Left ventricle myocardium inferior (tissue), 1 donor: ENCODE measurements around the gene RAP1GAP2. TPM values are rescaled to one million over a fixed set of nuclear protein-coding genes. Genes with fewer than 3 reads are reported as not detected.

Source experiments
- DNase-seq: peaks from one replicate; pipeline ENCODE4 v3.0.0-alpha.2; 2020
- H3K27ac ChIP-seq: fragments of 200-600 bp; replicated peaks from 2 replicates; pipeline ENCODE4 v1.8.0; 2021
- H3K27me3 ChIP-seq: fragments of 200-600 bp; 2 replicates; pipeline ENCODE4 v1.8.0; 2021; ENCODE audit warnings: low read depth
- H3K36me3 ChIP-seq: fragments of 200-600 bp; 2 replicates; pipeline ENCODE4 v1.8.0; 2021
- H3K4me1 ChIP-seq: fragments of 200-600 bp; 2 replicates; pipeline ENCODE4 v1.8.0; 2021
- H3K4me3 ChIP-seq: fragments of 200-600 bp; 2 replicates; pipeline ENCODE4 v1.8.0; 2021; ENCODE audit warnings: mild to moderate bottlenecking, moderate library complexity
- H3K9me3 ChIP-seq: fragments of 200-600 bp; replicated peaks from 2 replicates; pipeline ENCODE4 v1.8.0; 2021
- CTCF ChIP-seq: fragments of 200-600 bp; IDR thresholded peaks from 2 replicates; pipeline ENCODE4 v1.8.0; 2021; ENCODE audit warnings: antibody characterized with exemption, mild to moderate bottlenecking, borderline replicate concordance
- intact Hi-C: fragments of 100-400 bp; cut with micrococcal nuclease; formaldehyde crosslinking; loops from one replicate; pipeline ENCODE4 v1.11.0; 2022
- total RNA-seq: library from RNA; stranded (reverse); fragmentation: NEBNext Ultra II Directional; extraction: Animal tissue kit (Norgen Biotek cat#: 25700); gene quantifications from one replicate; pipeline ENCODE4 v1.2.1, GENCODE V29; 2021
- donor health status: DM: no; HTN: yes; CAD: no; lungs with severe emphysema.

RAP1GAP2 gene
- total RNA-seq, 1 donor from 2014 or later = 63.8 TPM

- Histone ChIP-seq H3K4me3 (peak overlapping the region; percentile 30), H3K27me3 (no peaks in the 10 kb centered on the region), H3K4me1 (no peaks in the 10 kb centered on the region), H3K9me3 (no peaks in the 10 kb centered on the region), H3K36me3 (no peaks in the 10 kb centered on the region), H3K27ac (no peak overlapping the region)
- intact Hi-C loops = no loop called here
- TF ChIP-seq CTCF = no peak
- no peak for DNase-seq
These were observed 179.3 kb downstream of the RAP1GAP2 start for GRCh38 chr17:2975469-2975958.

GRCh38 chr17:2977157-2977556, 180.9 kb downstream of the RAP1GAP2 start:
- Histone ChIP-seq H3K27me3 (no peaks in the 10 kb centered on the region), H3K4me1 (peaks cover 3% of the 10 kb centered on the region), H3K27ac (no peak overlapping the region), H3K4me3 (no peak overlapping the region), H3K9me3 (no peaks in the 10 kb centered on the region), H3K36me3 (peaks cover 9% of the 10 kb centered on the region)
- intact Hi-C loops = no loop called here
- TF ChIP-seq CTCF = no peak
- DNase-seq = no peak

GRCh38 chr17:2978116-2978515, 181.9 kb downstream of the RAP1GAP2 start:
- peaks cover 12% of the 10 kb centered on the region for H3K4me1 ChIP-seq
- TF ChIP-seq CTCF = no peak
- H3K27me3 ChIP-seq = no peaks in the 10 kb centered on the region
- H3K9me3 ChIP-seq = no peaks in the 10 kb centered on the region
- no peak overlapping the region for H3K27ac ChIP-seq
- peaks cover 9% of the 10 kb centered on the region for H3K36me3 ChIP-seq
- no peak for DNase-seq
- intact Hi-C loops = no loop called here
- no peak overlapping the region for H3K4me3 ChIP-seq

- no peaks in the 10 kb centered on the region for H3K27me3 ChIP-seq
- H3K9me3 ChIP-seq = no peaks in the 10 kb centered on the region
- intact Hi-C loops = no loop called here
- H3K36me3 ChIP-seq = peaks cover 11% of the 10 kb centered on the region
- no peak for TF ChIP-seq CTCF
- no peak for DNase-seq
- H3K4me3 ChIP-seq = no peak overlapping the region
- no peak overlapping the region for H3K27ac ChIP-seq
- peaks cover 14% of the 10 kb centered on the region for H3K4me1 ChIP-seq
These were observed 182.8 kb downstream of the RAP1GAP2 start for GRCh38 chr17:2978991-2979390.

- TF ChIP-seq CTCF = no peak
- Histone ChIP-seq H3K36me3 (peaks cover 22% of the 10 kb centered on the region), H3K4me1 (peaks cover 14% of the 10 kb centered on the region), H3K4me3 (no peak overlapping the region), H3K9me3 (no peaks in the 10 kb centered on the region), H3K27me3 (no peaks in the 10 kb centered on the region), H3K27ac (no peak overlapping the region)
- intact Hi-C loops = no loop called here
- no peak for DNase-seq
These were observed 184.1 kb downstream of the RAP1GAP2 start for GRCh38 chr17:2980211-2980903.
